GM21529 (cell line): ENCODE measurements around the gene GTPBP6.
"Not testable (repeated sequence)": the region's sequence is repeated elsewhere in the genome, so short reads cannot be mapped to it uniquely, and the experiment has no call there.

Source experiments
- ATAC-seq: cut with Tn5 transposase; IDR thresholded peaks from one replicate; pipeline ENCODE4 v1.9.1; 2021; ENCODE audit not compliant: unreplicated experiment

The GTPBP6 gene

DNA sequence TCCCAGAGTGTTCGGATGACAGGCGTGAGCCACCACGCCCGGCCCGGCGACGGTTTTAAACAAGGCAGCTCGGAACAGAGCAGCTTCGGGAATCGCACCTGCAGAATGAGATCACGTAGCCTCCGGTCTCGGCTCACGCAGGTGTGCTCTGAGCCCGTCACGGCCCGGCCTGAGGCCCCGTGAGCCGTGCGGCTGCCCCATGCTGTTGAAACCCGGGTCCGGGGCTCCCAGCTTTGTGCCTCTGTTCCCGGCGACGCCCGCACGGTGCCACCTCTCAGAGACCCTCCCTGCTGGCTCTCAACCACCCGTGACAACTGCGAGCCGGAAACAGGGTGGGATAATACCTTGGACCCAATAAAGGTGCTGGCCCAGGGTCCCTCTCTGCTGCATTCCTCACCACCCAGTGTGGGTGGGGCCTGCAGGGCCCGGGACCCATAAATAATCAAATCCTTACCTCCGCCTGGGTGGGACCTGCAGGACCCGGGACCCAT is 50.8 kb downstream of the GTPBP6 start:
- no peak for ATAC-seq

DNA sequence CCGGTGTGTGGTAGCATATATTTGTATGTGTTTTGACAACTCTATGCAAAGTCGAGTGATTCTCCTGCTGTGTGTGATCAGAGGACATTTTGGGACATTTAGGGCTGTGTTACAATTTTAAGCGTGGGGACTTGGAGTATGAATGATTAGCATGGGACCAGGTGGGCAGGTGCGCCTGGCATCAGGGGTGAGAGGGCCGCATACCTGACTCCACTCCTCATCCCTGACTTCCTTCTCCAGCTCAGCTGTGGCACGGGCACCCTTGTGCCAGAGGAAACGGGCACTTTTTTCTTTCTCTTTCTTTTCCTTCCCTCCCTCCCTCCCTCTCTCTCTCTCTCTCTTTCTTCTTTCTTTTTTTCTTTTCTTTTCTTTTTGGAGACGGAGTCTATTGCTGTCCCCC is 53.1 kb downstream of the GTPBP6 start:
- no peak for ATAC-seq

DNA sequence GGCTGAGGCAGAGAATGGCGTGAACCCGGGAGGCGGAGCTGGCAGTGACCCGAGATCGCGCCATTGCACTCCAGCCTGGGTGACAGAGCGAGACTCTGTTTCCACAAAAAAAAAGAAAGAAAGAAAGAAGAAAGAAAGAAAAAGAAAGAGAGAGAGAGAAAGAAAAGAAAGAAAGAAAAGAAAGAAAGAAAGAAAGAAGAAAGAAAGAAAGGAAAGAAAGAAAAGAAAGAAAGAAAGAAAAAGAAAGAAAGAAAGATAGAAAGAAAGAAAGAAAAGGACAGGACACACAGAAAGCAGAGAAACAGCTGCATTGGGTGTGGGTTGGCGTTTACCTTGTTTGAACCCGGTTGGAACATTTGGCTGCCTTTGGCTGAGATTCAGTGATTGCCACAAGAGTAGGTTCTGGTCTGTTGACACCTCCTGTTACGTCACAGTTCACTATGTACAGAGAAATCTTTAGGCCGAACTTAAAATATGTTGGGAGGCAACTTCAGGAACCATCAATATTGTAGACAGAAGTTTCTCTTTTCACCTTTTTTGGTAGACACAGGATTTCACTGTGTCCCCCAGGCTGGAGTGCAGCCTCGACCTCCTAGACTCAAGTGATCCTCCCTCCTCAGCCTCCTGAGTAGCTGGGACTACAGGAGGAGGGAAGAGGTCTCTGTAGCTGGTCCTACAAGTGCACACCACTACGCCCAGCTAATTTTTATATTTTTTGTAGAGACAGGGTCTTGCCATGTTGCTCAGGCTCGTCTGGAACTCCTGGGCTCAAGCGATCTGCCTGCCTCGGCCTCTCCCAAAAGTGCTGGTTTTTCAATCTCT is 53.8 kb downstream of the GTPBP6 start:
- no peak for ATAC-seq

DNA sequence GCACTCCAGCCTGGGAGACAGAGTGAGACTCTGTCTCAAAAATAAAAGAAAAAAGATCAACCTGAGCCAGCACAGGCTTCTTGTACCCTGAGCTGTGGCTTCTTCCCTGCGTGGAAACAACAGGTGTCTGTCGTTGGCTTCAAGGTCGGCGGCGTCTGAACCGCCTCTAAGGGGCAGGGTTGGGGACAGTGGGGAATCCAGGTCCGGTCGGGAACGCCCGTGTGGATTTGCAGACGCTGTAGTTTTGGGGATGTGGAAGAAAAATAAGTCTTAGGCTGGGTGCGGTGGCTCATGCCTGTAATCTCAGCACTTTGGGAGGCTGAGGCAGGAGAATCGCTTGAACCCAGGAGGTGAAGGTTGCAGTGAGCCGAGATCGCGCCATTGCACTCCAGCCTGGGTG is 54.6 kb downstream of the GTPBP6 start:
- ATAC-seq, result not testable (repeated sequence)

DNA sequence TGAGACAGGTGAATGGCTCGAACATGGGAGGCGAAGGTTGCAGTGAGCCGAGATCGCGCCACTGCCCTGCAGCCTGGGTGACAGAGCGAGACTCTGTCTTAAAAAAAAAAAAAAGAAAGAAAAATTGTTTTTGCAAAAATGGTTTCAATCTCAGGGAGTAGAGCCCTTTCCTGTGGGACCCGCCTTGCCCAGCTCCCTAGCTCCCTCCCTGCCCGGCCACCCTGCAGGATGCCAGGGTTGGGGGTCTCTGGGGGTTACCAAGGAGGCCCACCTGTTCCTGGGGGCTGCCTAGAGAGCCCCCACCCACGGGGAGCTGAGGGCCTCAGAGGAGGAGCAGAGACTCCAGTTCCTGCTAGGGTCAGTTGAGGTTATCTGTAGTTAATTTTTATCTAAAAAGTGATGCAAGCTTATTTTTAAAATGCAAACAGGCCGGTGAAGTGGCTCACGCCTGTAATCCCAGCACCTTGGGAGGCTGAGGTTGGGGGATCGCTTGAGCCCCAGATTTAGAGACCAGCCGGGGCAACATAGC is 56.2 kb downstream of the GTPBP6 start:
- no peak for ATAC-seq

DNA sequence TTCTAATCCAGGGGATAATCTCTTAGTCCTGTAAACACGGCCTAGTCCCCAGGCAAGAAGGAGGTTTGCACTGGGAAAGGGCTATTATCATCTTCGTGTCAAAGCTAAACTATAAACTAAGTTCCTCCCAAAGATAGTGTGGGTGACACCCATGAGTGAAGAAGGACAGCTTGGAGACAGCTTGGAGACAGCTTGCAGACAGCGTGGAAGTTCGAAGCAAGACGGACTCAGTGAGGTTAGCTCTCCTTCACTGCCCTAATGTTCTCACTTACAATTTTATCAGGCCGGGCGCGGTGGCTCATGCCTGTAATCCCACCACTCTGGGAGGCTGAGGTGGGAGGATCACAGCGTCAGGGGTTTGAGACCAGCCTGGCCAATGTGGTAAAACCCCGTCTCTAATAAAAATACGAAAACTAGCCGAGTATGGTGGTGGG is 56.7 kb downstream of the GTPBP6 start:
- no peak for ATAC-seq

DNA sequence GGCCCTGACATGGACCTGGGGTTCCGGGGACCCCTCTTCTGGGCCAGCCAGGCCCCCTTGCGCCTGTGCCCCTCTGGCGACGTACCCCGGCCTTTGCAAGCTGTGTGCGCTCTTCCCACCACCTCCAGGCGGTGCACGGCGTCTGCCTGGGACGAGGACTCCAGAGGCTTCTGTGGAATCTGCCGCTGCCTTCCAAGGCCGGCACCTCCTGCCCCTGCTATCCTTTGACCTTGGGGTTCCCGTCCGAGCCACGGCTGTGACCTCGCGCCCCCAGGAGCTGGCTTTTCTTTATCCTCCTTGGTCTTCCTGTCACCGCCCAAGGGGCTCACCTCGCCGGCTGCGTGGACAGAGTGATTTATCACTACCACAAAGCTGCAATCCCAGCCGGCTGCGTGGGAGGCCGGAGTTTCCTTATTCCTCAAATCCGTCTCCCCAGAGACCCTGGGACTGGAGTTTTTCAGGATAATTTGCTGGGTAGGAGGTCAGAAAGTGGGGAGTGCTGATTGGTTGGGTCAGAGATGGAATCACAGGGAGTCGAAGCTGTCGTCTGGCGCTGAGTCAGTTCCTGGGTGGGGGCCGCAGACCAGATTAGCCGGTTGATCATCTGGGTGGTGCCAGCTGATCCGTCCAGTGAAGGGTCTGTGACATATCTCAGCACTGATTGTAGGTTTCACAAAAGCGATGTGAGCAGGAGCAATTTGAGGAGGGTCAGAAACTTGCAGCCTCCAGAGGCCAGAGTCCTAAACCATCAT is 57.3 kb downstream of the GTPBP6 start:
- no peak for ATAC-seq

DNA sequence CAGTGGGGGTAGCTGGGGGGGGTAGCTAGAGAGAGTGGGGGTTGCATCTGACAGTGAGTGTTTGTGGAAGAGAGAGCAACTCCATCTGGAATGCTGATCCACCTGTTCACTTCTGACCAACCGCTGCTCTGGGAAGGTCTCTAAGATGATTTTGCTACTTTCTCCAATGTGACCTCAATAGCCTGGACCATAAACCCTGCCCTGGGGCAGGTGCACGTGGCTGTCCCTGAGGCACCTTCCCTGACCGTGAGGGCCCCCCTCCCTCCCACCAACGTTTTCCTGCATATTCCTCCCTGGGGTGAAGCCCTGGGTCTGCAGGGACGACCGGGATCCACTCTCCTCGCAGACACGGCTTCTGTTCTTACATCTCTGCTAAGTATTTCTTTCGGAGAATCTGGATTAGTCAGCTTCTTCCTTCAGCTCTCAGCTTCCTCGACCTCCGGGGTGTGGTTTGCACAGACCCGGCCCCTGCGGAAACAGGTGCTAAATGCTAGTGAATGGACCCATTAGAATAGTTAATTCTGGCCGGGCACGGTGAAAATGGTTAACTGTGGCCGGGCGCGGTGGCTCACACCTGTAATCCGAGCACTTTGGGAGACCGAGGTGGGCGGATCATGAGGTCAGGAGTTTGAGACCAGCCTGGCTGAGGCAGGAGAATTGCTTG is 58.8 kb downstream of the GTPBP6 start:
- no peak for ATAC-seq

DNA sequence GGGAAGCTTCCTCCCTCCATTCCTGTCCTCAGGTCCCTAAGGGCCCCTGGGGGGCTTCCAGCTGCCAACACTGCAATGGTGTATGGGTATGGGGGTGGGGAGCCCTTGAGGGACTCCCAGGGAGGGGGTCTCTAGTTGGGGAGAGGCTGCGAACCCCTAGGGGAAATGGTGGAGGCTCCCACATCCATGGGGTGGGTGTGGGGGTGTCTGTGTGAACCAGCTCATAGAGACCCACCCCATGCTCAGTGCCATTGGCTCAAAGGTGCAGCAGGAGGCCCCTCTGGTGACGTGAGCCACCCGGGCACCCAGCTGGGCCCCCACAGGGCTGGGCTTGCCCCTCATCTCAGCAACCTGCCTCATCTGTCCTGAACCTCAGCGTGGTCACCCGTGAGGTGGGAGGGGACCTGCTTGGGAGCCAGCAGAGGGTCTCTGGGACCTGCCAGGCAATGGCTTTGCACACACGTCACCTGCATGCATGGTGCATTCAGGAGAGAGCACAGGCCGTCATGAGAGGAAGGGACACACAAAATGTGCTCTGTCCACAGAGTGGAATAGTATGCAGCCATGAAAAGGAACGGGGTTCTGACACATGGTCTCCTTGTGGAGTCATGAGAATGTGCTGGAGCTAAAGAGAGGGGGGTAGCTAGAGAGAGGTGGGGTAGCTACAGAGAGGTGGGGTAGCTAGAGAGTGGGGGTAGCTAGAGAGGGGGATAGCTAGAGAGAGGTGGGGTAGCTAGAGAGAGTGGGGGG is 60.1 kb downstream of the GTPBP6 start:
- no peak for ATAC-seq

DNA sequence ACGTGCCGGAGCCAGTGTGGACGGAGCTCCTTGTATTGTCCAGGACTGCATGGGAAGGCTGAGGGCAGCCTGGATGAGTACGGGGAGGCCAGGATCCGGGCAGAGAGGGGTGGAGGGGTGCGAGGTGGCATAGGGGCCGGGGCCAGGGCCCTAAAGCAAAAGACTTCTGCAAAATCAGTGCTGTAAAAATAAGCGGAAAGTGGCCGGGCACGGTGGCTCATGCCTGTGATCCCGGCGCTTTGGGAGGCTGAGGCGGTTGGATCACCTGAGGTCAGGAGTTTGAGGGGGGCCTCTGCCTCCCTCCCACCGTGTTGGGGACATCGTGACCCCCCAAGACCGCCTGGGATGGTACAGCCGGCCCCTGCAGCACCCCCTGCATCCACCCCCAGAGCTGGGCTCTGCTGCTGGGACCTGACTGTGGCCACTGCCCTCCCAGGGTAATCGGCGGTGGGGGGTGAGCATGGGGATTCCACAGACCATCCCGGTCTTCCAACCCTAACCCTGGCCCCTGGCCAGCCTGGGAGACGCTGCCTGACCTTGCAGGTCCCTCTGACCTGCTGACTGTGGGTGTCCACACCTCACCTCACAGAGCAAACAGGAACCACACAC is 60.8 kb downstream of the GTPBP6 start:
- no peak for ATAC-seq

DNA sequence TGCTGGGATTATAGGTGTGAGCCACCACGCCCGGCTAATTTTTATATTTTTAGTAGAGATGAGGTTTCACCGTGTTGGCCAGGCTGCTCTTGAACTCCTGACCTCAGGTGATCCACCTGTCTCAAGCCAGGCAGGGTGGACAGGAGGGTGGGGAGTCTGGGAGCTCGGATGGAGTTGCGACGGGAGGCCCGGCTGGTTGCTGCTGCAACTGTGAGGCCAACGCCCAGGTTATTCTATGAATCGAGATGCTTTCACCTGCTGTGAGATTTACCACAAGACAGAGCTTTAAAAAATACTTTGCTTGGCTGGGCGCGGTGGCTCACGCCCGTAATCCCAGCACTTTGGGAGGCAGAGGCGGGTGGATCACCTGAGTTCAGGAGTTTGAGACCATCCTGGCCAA is 61.5 kb downstream of the GTPBP6 start:
- ATAC-seq, result not testable (repeated sequence)

DNA sequence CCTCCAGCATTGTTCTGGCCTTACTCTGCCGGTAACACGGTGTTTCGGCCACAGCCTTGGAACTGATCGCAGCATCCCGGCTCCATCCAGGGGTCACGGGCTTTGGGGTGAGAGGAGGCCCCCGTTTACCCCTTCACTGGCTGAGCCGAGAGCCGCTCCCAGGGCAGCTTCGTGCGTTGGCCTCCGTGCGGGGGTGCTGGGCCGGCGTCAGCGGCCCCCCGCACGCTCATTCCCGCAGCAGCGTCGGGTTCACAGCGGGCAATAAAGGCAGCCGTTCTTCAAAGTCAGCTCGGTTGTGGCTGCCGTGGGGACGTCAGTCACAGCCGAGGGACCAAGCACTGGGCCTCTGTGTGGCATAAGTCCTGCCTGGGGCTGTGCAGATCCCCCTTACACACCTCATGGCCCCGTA is 62.7 kb downstream of the GTPBP6 start:
- no peak for ATAC-seq
